Stomach smooth muscle (tissue), 2 donors: ENCODE measurements around the gene SARDH.
"Not testable (repeated sequence)": the region's sequence is repeated elsewhere in the genome, so short reads cannot be mapped to it uniquely, and the experiment has no call there.

Experiments used
- H3K27ac ChIP-seq: one replicate; pipeline ENCODE4 v1.7.0; 2013; ENCODE audit warnings: mild to moderate bottlenecking, low read length, inconsistent platforms
- H3K27me3 ChIP-seq, 2 donors: one replicate each; pipeline ENCODE4 v1.7.0; 2013; ENCODE audit warnings: low read length in 2 of 2; ENCODE audit not compliant: insufficient read depth in 2 of 2, control insufficient read depth in 1 of 2
- H3K36me3 ChIP-seq, 2 donors: one replicate each; pipeline ENCODE4 v1.7.0; 2013; ENCODE audit warnings: low read length in 2 of 2; ENCODE audit not compliant: control insufficient read depth in 2 of 2, insufficient read depth in 2 of 2
- H3K4me1 ChIP-seq: one replicate; pipeline ENCODE4 v1.7.0; 2013; ENCODE audit warnings: low read length; ENCODE audit not compliant: control insufficient read depth, insufficient read depth
- H3K4me3 ChIP-seq, 2 donors: one replicate each; pipeline ENCODE4 v1.7.0; 2013; ENCODE audit warnings: low read length in 2 of 2
- H3K9ac ChIP-seq, 2 donors: one replicate each; pipeline ENCODE4 v1.7.0; 2013; ENCODE audit warnings: low read length in 2 of 2, mild to moderate bottlenecking in 1 of 2
- H3K9me3 ChIP-seq, 2 donors: one replicate each; pipeline ENCODE4 v1.7.0; 2013; ENCODE audit warnings: low read length in 2 of 2; ENCODE audit not compliant: control insufficient read depth in 2 of 2
- donor health status: healthy.
- donor health status: Pancreatic carcinoma.

Gene SARDH

GRCh38 chr9:133767625-133768024 is 29.5 kb upstream of the SARDH start:
- Histone ChIP-seq H3K36me3 (peaks cover 0 to 23% of the 10 kb centered on the region in 2 donors), H3K27me3 (no peaks in the 10 kb centered on the region), H3K27ac (no peak overlapping the region), H3K4me1 (no peaks in the 10 kb centered on the region), H3K9ac (no peak overlapping the region), H3K9me3 (peaks cover 0 to 10% of the 10 kb centered on the region in 2 donors), H3K4me3 (no peak overlapping the region)

GRCh38 chr9:133767008-133767407 is 28.9 kb upstream of the SARDH start:
- H3K27ac ChIP-seq, result no peak overlapping the region
- H3K27me3 ChIP-seq, result no peaks in the 10 kb centered on the region
- H3K4me1 ChIP-seq, result no peaks in the 10 kb centered on the region
- no peak overlapping the region for H3K9ac ChIP-seq
- H3K4me3 ChIP-seq, result no peak overlapping the region
- peaks cover 0 to 10% of the 10 kb centered on the region in 2 donors for H3K9me3 ChIP-seq
- H3K36me3 ChIP-seq, result peaks cover 0 to 22% of the 10 kb centered on the region in 2 donors

- not testable (repeated sequence) for H3K4me1 ChIP-seq, H3K27me3 ChIP-seq, H3K27ac ChIP-seq, H3K9ac ChIP-seq, H3K4me3 ChIP-seq
- H3K9me3 ChIP-seq, result peaks cover 0 to 10% of the 10 kb centered on the region in 2 donors
- peaks cover 0 to 24% of the 10 kb centered on the region in 2 donors for H3K36me3 ChIP-seq
Measured at GRCh38 chr9:133766234-133766633, 28.1 kb upstream of the SARDH start.

GRCh38 chr9:133763272-133764183 is 25.4 kb upstream of the SARDH start:
- H3K36me3 ChIP-seq, result peaks cover 0 to 20% of the 10 kb centered on the region in 2 donors
- H3K4me3 ChIP-seq, result no peak overlapping the region
- H3K27ac ChIP-seq, result no peak overlapping the region
- H3K4me1 ChIP-seq, result peaks cover 3% of the 10 kb centered on the region
- no peaks in the 10 kb centered on the region for H3K27me3 ChIP-seq
- peaks cover 0 to 10% of the 10 kb centered on the region in 2 donors for H3K9me3 ChIP-seq
- H3K9ac ChIP-seq, result no peak overlapping the region

GRCh38 chr9:133762488-133763271 is 24.5 kb upstream of the SARDH start:
- Histone ChIP-seq H3K27ac (no peak overlapping the region), H3K27me3 (no peaks in the 10 kb centered on the region), H3K9me3 (peaks cover 0 to 6% of the 10 kb centered on the region in 2 donors), H3K4me1 (peaks cover 3% of the 10 kb centered on the region), H3K36me3 (peaks cover 0 to 12% of the 10 kb centered on the region in 2 donors), H3K9ac (no peak overlapping the region), H3K4me3 (no peak overlapping the region)

GRCh38 chr9:133761641-133762248 is 23.6 kb upstream of the SARDH start:
- peaks cover 0 to 9% of the 10 kb centered on the region in 2 donors for H3K36me3 ChIP-seq
- H3K9ac ChIP-seq, result no peak overlapping the region
- no peak overlapping the region for H3K27ac ChIP-seq
- peaks cover 3% of the 10 kb centered on the region for H3K4me1 ChIP-seq
- no peak overlapping the region for H3K4me3 ChIP-seq
- H3K9me3 ChIP-seq, result no peaks in the 10 kb centered on the region
- H3K27me3 ChIP-seq, result no peaks in the 10 kb centered on the region

GRCh38 chr9:133760713-133761290 is 22.6 kb upstream of the SARDH start:
- Histone ChIP-seq H3K4me1 (peaks cover 3% of the 10 kb centered on the region), H3K27me3 (peaks cover 0 to 7% of the 10 kb centered on the region in 2 donors), H3K4me3 (no peak overlapping the region)

GRCh38 chr9:133759946-133760345 is 21.8 kb upstream of the SARDH start:
- Histone ChIP-seq H3K27me3 (peaks cover 3 to 8% of the 10 kb centered on the region in 2 donors), H3K4me3 (no peak overlapping the region), H3K9ac (no peak overlapping the region), H3K27ac (no peak overlapping the region), H3K9me3 (no peaks in the 10 kb centered on the region), H3K4me1 (peaks cover 3% of the 10 kb centered on the region), H3K36me3 (peaks cover 0 to 9% of the 10 kb centered on the region in 2 donors)

More at GRCh38 chr9:133760713-133761290, 22.6 kb upstream of the SARDH start:
- Histone ChIP-seq H3K9ac (no peak overlapping the region), H3K9me3 (no peaks in the 10 kb centered on the region), H3K27ac (no peak overlapping the region), H3K36me3 (peaks cover 0 to 9% of the 10 kb centered on the region in 2 donors)

GRCh38 chr9:133759146-133759900 is 21.2 kb upstream of the SARDH start:
- H3K27me3 ChIP-seq, result peaks cover 3 to 8% of the 10 kb centered on the region in 2 donors
- H3K36me3 ChIP-seq, result peaks cover 0 to 9% of the 10 kb centered on the region in 2 donors
- H3K4me1 ChIP-seq, result peaks cover 3% of the 10 kb centered on the region
- H3K4me3 ChIP-seq, result no peak overlapping the region
- no peak overlapping the region for H3K9ac ChIP-seq
- no peaks in the 10 kb centered on the region for H3K9me3 ChIP-seq
- H3K27ac ChIP-seq, result no peak overlapping the region
